ENCODE data around the gene IFNG-AS1. TPM values are rescaled to one million over a fixed set of nuclear protein-coding genes. Genes with fewer than 3 reads are reported as not detected.

Gene IFNG-AS1
- total RNA-seq, 4 donors from 2014 or later, result not detected

DNA sequence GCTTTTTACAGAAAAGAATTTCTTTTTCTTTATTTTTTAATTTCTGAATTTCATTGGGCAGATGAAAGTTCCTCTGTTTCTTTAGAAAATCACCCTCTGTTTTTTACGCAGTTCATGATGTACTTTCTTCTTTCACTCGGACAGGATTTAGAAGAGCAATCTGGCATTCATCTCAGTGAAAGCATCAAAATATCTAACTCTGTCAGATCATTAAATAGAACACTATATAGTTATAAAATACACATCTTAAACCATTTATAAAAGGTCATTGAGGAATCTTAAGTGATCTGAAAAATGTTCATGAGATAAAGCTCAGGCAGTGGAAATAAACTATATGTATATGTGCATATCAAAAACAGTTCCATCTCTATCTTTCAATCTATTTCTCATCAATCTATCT lies 3.9 kb downstream of the IFNG-AS1 start:
- intact Hi-C loops (cut with DNase I; ENCODE audit: low total_unique reads) (no loop called here), in situ Hi-C loops (cut with MboI; ENCODE audit: low sequenced_read_pairs in 4 of 4) (no loop called here)
- no peak for DNase-seq
- Histone ChIP-seq H3K4me3 (no peak overlapping the region), H3K4me1 (no peaks in the 10 kb centered on the region), H3K36me3 (no peaks in the 10 kb centered on the region), H3K27ac (no peak overlapping the region), H3K27me3 (no peaks in the 10 kb centered on the region), H3K9me3 (no peaks in the 10 kb centered on the region)
- ATAC-seq, result no peak
- no peak for TF ChIP-seq POLR2A (IDR thresholded peaks at IDR 0.05)
- TF ChIP-seq, protein P1, sequence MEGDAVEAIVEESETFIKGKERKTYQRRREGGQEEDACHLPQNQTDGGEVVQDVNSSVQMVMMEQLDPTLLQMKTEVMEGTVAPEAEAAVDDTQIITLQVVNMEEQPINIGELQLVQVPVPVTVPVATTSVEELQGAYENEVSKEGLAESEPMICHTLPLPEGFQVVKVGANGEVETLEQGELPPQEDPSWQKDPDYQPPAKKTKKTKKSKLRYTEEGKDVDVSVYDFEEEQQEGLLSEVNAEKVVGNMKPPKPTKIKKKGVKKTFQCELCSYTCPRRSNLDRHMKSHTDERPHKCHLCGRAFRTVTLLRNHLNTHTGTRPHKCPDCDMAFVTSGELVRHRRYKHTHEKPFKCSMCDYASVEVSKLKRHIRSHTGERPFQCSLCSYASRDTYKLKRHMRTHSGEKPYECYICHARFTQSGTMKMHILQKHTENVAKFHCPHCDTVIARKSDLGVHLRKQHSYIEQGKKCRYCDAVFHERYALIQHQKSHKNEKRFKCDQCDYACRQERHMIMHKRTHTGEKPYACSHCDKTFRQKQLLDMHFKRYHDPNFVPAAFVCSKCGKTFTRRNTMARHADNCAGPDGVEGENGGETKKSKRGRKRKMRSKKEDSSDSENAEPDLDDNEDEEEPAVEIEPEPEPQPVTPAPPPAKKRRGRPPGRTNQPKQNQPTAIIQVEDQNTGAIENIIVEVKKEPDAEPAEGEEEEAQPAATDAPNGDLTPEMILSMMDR (IDR thresholded peaks at IDR 0.05 in 4 of 5, conservative IDR thresholded peaks at IDR 0.05 in 1 of 5), result no peak

DNA sequence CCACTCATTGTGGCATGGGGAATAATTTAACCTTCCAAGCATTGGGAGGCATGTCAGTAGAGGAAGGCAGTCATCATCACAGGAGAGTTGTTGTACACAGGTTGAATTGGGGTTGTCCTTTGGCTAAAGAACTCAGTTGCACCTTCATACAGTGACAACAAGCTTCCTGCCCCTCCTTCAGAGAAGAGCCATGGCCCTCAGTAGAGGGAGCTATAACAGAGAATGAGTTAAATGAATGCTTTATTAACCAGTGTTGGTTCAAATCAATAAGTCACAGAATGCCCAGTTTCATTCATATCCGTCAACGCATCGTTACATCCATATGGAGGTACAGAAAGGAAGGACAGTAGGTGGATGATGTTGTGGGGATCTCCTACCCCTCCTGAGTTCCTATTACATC lies 4.8 kb downstream of the IFNG-AS1 start:
- TF ChIP-seq POLR2A (IDR thresholded peaks at IDR 0.05), result no peak
- TF ChIP-seq, protein P1 (IDR thresholded peaks at IDR 0.05 in 4 of 5, conservative IDR thresholded peaks at IDR 0.05 in 1 of 5), result no peak
- in situ Hi-C loops (cut with MboI; ENCODE audit: low sequenced_read_pairs in 4 of 4), result no loop called here
- DNase-seq (no peak), ATAC-seq (no peak)
- no peak overlapping the region for H3K27ac ChIP-seq
- H3K27me3 ChIP-seq, result no peaks in the 10 kb centered on the region
- no peaks in the 10 kb centered on the region for H3K9me3 ChIP-seq
- H3K36me3 ChIP-seq, result no peaks in the 10 kb centered on the region
- no peak overlapping the region for H3K4me3 ChIP-seq
- no peaks in the 10 kb centered on the region for H3K4me1 ChIP-seq
- intact Hi-C loops (cut with DNase I; ENCODE audit: low total_unique reads), result no loop called here

DNA sequence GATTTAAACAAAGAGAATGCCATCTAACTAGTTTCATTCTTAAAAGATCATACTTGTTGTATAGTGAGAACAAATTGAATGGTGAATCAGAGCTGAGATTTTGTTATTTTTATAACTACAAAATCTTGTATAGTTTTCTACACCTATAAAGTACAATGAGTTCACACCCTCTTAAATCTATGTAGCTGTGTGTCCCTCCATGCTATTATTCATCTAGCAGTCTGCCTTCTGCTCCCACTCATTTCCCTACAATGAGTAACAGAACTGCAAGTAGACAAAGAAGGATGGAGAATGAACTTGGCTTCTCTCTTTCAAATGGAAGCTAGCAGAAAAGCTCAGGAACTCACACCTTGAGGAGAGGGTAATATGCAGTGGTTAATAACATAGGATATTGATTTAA lies 7.1 kb downstream of the IFNG-AS1 start:
- in situ Hi-C loops (cut with MboI; ENCODE audit: low sequenced_read_pairs in 4 of 4), result no loop called here

DNA sequence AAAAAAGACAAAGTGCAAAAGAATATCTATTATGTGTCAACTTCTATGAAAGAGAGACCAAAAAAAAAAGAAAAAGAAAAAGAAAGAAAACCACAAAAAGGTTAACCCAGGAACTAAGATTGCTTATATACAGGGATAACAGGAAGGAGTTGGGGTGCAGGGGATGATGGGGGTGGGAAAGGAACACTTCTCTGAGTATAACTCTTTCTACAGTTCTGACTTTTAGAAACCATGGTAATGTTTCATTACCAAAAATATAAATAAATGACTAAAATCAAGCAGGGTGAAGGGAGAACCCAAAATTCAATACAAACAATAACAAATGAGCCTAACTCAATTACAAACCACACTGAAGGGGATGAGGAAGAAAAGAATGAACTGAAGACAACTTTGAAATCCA lies 9.1 kb downstream of the IFNG-AS1 start:
- DNase-seq (no peak), ATAC-seq (no peak)
- in situ Hi-C loops (cut with MboI; ENCODE audit: low sequenced_read_pairs in 4 of 4) (no loop called here), intact Hi-C loops (cut with DNase I; ENCODE audit: low total_unique reads) (no loop called here)
- no peak for TF ChIP-seq POLR2A (IDR thresholded peaks at IDR 0.05)
- TF ChIP-seq, protein P1 (IDR thresholded peaks at IDR 0.05 in 4 of 5, conservative IDR thresholded peaks at IDR 0.05 in 1 of 5), result no peak
- H3K27me3 ChIP-seq, result no peaks in the 10 kb centered on the region
- H3K4me3 ChIP-seq, result no peak overlapping the region
- no peak overlapping the region for H3K27ac ChIP-seq
- no peaks in the 10 kb centered on the region for H3K4me1 ChIP-seq
- no peaks in the 10 kb centered on the region for H3K36me3 ChIP-seq
- no peaks in the 10 kb centered on the region for H3K9me3 ChIP-seq

More for the DNA sequence above, 7.1 kb downstream of the IFNG-AS1 start:
- H3K27me3 ChIP-seq, result no peaks in the 10 kb centered on the region
- H3K4me3 ChIP-seq, result no peak overlapping the region
- TF ChIP-seq POLR2A (IDR thresholded peaks at IDR 0.05), result no peak
- TF ChIP-seq, protein P1 (IDR thresholded peaks at IDR 0.05 in 4 of 5, conservative IDR thresholded peaks at IDR 0.05 in 1 of 5), result no peak
- intact Hi-C loops (cut with DNase I; ENCODE audit: low total_unique reads), result no loop called here
- H3K4me1 ChIP-seq, result no peaks in the 10 kb centered on the region
- H3K27ac ChIP-seq, result no peak overlapping the region
- H3K36me3 ChIP-seq, result no peaks in the 10 kb centered on the region
- ATAC-seq (no peak), DNase-seq (no peak)
- H3K9me3 ChIP-seq, result no peaks in the 10 kb centered on the region

DNA sequence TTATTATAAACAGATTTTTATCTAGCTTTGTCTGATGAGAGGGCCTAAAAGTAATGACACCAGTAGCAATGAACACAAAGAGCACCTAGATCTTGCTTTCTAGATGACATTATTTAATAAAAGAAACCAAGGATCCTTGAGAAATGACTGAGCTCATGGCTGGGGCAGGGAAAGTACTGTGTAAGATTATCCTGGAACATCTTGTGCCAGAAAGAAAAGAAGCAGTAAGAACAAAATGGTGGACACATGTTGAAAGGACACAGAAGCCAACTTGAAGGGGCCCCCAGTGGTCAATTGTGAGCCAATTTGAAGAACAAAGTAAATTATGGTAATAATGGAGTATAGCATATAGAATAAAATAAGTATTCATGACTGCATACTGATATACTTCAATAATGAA lies 10.0 kb downstream of the IFNG-AS1 start:
- intact Hi-C loops (cut with DNase I; ENCODE audit: low total_unique reads) (no loop called here), in situ Hi-C loops (cut with MboI; ENCODE audit: low sequenced_read_pairs in 4 of 4) (no loop called here)
- no peak for TF ChIP-seq POLR2A (IDR thresholded peaks at IDR 0.05)
- TF ChIP-seq, protein P1 (IDR thresholded peaks at IDR 0.05 in 4 of 5, conservative IDR thresholded peaks at IDR 0.05 in 1 of 5), result no peak
- ATAC-seq (no peak), DNase-seq (no peak)
- Histone ChIP-seq H3K4me1 (no peaks in the 10 kb centered on the region), H3K36me3 (no peaks in the 10 kb centered on the region), H3K27me3 (no peaks in the 10 kb centered on the region), H3K9me3 (no peaks in the 10 kb centered on the region), H3K4me3 (no peak overlapping the region), H3K27ac (no peak overlapping the region)
